Gastrocnemius medialis (tissue), 4 donors: ENCODE measurements around the gene UNC93A. TPM values are rescaled to one million over a fixed set of nuclear protein-coding genes. Genes with fewer than 3 reads are reported as not detected.

Experiments
- ATAC-seq, 2 donors: fragments of 150-250 bp; one replicate each; pipeline ENCODE4 v1.9.1; 2016
- DNase-seq, 2 donors: peaks; one replicate each; pipeline ENCODE4 v3.0.0-alpha.2; 2019
- H3K27ac ChIP-seq, 4 donors: fragments of 200-600 bp; sonication (generic); 1 replicate in 1 of 4; 2 replicates in 3 of 4; pipeline ENCODE4 v1.5.1; 2016 to 2018; ENCODE audit warnings: mild to moderate bottlenecking in 2 of 4, moderate library complexity in 1 of 4
- H3K27me3 ChIP-seq, 3 donors: fragments of 200-600 bp; sonication (generic) in 2 of 3; 1 replicate in 1 of 3; 2 replicates in 2 of 3; pipeline versions ENCODE4 v1.5.1 to v1.6.0; 2016 to 2019; ENCODE audit warnings: mild to moderate bottlenecking in 1 of 3, moderate library complexity in 1 of 3
- H3K36me3 ChIP-seq, 2 donors: fragments of 200-600 bp; sonication (generic) in 1 of 2; one replicate each; pipeline ENCODE4 v1.5.1; 2017 to 2018
- H3K4me1 ChIP-seq, 2 donors: fragments of 200-600 bp; sonication (generic) in 1 of 2; one replicate each; pipeline ENCODE4 v1.5.1; 2016 to 2017; ENCODE audit warnings: mild to moderate bottlenecking in 2 of 2
- H3K4me3 ChIP-seq, 4 donors: fragments of 200-600 bp; sonication (generic) in 3 of 4; 1 replicate in 1 of 4; 2 replicates in 3 of 4; pipeline ENCODE4 v1.5.1; 2016 to 2019; ENCODE audit warnings: mild to moderate bottlenecking in 2 of 4
- H3K9me3 ChIP-seq, 3 donors: fragments of 200-600 bp; sonication (generic) in 2 of 3; 1 replicate in 1 of 3; 2 replicates in 2 of 3; pipeline ENCODE4 v1.5.1; 2016 to 2019
- POLR2A ChIP-seq, 2 donors: fragments of 450-650 bp; IDR thresholded peaks; one replicate each; pipeline ENCODE4 v1.6.1; 2017; ENCODE audit warnings: antibody characterized with exemption in 2 of 2, mild to moderate bottlenecking in 2 of 2, moderate library complexity in 2 of 2
- in situ Hi-C, 4 donors: fragments of 200-750 bp; cut with MboI; loops; one replicate each; pipeline versions ENCODE4 v1.15.0 to v1.8.0; 2017; ENCODE audit warnings: low sequenced_read_pairs in 4 of 4
- intact Hi-C: fragments of 100-400 bp; cut with DNase I; formaldehyde crosslinking; loops from one replicate; pipeline ENCODE4 v1.15.1; 2023; ENCODE audit warnings: low total_unique reads
- total RNA-seq, 4 donors: library from RNA; depleted of rRNA; stranded (reverse); fragments of >200 nt; gene quantifications; one replicate each; pipeline versions ENCODE4 v1.1.0 to v1.2.3, GENCODE V29; 2016
- TF ChIP-seq, protein P1 (sequence below), 5 experiments: fragments of 450-650 bp in 3 of 5; fragments of 200-600 bp in 2 of 5; sonication (generic) in 2 of 5; IDR thresholded peaks in 4 of 5; conservative IDR thresholded peaks in 1 of 5; 1 replicate in 4 of 5; 2 replicates in 1 of 5; pipeline ENCODE4 v1.5.1; 2016 to 2019; ENCODE audit warnings: antibody characterized with exemption in 5 of 5, mild to moderate bottlenecking in 3 of 5, moderate library complexity in 3 of 5

UNC93A gene
- total RNA-seq, 4 donors from 2014 or later: not detected

DNA sequence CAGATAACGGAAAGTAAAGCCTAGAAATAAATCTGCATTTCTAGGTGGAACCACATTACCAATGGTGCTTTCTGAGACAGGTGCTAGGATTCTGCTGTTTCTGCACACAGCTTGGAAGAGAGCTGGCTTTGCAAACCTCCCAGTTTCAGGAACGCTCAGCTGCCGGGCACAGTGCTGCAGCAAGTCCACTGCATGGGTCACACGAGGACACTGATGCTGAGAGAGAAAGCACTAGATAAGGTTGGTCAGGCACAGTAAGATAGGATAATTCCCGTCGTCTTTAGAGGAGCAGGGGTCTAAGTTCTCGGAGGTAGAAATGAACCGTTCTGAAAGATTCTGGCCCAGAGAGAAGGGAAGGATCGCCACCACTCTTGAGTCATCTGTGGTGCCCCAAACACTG is 11.0 kb downstream of the UNC93A start:
- in situ Hi-C loops: no loop called here
- Histone ChIP-seq H3K9me3 (no peaks in the 10 kb centered on the region), H3K4me3 (no peak overlapping the region), H3K4me1 (no peaks in the 10 kb centered on the region), H3K27me3 (peaks cover 0 to 7% (median 4%) of the 10 kb centered on the region in 3 donors), H3K27ac (no peak overlapping the region), H3K36me3 (no peaks in the 10 kb centered on the region)
- TF ChIP-seq, protein P1, sequence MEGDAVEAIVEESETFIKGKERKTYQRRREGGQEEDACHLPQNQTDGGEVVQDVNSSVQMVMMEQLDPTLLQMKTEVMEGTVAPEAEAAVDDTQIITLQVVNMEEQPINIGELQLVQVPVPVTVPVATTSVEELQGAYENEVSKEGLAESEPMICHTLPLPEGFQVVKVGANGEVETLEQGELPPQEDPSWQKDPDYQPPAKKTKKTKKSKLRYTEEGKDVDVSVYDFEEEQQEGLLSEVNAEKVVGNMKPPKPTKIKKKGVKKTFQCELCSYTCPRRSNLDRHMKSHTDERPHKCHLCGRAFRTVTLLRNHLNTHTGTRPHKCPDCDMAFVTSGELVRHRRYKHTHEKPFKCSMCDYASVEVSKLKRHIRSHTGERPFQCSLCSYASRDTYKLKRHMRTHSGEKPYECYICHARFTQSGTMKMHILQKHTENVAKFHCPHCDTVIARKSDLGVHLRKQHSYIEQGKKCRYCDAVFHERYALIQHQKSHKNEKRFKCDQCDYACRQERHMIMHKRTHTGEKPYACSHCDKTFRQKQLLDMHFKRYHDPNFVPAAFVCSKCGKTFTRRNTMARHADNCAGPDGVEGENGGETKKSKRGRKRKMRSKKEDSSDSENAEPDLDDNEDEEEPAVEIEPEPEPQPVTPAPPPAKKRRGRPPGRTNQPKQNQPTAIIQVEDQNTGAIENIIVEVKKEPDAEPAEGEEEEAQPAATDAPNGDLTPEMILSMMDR (IDR thresholded peaks at IDR 0.05 in 4 of 5, conservative IDR thresholded peaks at IDR 0.05 in 1 of 5): no peak
- no peak for TF ChIP-seq POLR2A (IDR thresholded peaks at IDR 0.05)
- ATAC-seq (no peak), DNase-seq (no peak)
- intact Hi-C loops: no loop called here

DNA sequence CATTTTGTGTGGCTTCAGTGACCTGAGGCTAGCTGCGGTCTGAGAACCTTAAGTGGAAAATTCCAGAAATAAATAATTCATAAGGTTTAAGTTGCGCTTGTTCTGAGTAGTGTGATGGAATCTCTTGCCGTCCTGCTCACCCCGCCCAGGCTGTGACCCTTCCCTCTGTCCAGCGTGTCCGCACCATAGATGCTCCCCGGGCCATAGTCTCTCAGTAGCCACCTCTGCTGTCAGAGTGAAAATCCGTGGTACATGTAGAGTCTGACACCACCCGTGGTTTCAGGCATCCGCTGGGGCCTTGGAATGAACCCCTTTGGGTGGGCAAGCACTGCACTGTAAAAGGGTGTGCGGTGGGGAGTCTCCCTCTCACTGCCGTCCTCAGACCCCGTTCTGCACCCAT is 11.7 kb downstream of the UNC93A start:
- ATAC-seq: no peak
- in situ Hi-C loops: no loop called here
- Histone ChIP-seq H3K4me1 (no peaks in the 10 kb centered on the region), H3K36me3 (no peaks in the 10 kb centered on the region), H3K4me3 (no peak overlapping the region), H3K27me3 (peaks cover 0 to 7% (median 4%) of the 10 kb centered on the region in 3 donors), H3K27ac (no peak overlapping the region), H3K9me3 (no peaks in the 10 kb centered on the region)
- intact Hi-C loops: no loop called here
- TF ChIP-seq POLR2A (IDR thresholded peaks at IDR 0.05): no peak
- TF ChIP-seq, protein P1 (IDR thresholded peaks at IDR 0.05 in 4 of 5, conservative IDR thresholded peaks at IDR 0.05 in 1 of 5): no peak
- no peak for DNase-seq

DNA sequence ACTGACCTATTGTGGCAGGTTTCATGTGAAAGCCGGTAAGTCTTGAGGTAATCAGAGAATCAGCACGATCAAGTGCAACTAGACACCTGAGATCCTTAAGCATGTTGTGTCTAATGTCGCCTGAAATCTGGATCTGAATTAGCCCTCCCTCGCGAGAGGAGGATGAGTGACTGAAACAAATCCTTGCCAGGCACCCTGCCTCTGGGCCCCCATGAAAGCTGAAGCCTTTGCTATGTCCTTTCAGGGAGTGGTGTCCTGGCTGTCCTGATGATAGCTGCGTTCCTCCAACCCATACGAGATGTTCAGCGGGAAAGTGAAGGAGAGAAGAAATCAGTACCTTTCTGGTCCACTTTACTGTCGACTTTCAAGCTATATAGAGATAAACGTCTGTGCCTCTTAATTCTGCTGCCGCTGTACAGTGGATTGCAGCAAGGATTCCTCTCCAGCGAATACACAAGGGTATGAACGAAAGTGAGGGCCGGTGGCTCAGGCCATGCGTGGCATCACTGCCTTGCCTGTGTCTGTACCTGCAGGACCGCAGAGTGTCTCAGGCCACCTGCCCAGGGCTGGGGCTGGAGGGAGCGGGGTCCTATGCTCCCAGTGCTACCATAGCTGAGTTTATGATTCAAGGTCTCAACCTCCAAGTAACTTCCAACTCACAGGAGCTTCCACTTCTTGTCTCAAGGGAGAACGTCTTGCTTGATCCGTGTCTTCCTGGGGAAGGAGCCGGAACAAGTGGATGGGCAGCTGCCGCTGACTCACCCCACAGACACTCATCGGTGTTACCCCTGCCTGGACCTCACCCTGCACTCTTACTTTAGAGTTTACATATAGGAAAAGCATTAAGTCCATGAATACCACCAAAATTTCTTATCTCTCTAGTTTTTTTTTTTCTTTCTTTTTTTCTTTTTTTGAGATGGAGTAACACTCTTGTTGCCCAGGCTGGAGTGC is 12.8 kb downstream of the UNC93A start:
- H3K27me3 ChIP-seq: peaks cover 0 to 7% (median 4%) of the 10 kb centered on the region in 3 donors
- no peak for ATAC-seq
- intact Hi-C loops: no loop called here
- TF ChIP-seq, protein P1 (IDR thresholded peaks at IDR 0.05 in 4 of 5, conservative IDR thresholded peaks at IDR 0.05 in 1 of 5): no peak
- no peak for TF ChIP-seq POLR2A (IDR thresholded peaks at IDR 0.05)
- DNase-seq: no peak
- no peaks in the 10 kb centered on the region for H3K36me3 ChIP-seq
- H3K4me1 ChIP-seq: no peaks in the 10 kb centered on the region
- no peak overlapping the region for H3K4me3 ChIP-seq
- H3K9me3 ChIP-seq: no peaks in the 10 kb centered on the region
- no peak overlapping the region for H3K27ac ChIP-seq
- in situ Hi-C loops: no loop called here

DNA sequence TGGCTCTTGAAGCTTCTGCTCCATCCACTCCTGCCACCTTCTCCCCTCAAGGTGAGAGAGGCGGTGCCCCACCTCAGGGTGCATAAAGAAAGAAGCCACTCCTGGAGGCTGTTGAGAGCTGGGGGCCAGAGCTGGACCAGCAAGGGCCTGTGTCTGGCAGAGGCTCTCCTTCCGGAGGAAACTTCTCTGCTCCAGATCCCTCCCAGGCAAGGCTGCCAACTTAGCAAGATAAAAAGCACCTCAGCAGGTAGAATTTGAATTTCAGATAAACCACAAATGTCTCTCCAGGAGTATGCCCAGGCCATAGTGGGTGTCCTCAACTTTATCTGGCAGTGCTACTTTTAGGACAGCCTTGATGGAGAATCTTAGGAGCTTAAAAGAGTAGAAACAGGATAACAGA is 13.8 kb downstream of the UNC93A start:
- Histone ChIP-seq H3K9me3 (no peaks in the 10 kb centered on the region), H3K27ac (no peak overlapping the region), H3K4me1 (no peaks in the 10 kb centered on the region), H3K27me3 (peaks cover 0 to 7% (median 4%) of the 10 kb centered on the region in 3 donors), H3K4me3 (no peak overlapping the region), H3K36me3 (no peaks in the 10 kb centered on the region)
- in situ Hi-C loops (no loop called here), intact Hi-C loops (no loop called here)
- DNase-seq (no peak), ATAC-seq (no peak)
- TF ChIP-seq POLR2A (IDR thresholded peaks at IDR 0.05): no peak
- TF ChIP-seq, protein P1 (IDR thresholded peaks at IDR 0.05 in 4 of 5, conservative IDR thresholded peaks at IDR 0.05 in 1 of 5): no peak
